AG08396 (cell line): ENCODE results near the gene RNF130.
"Not testable (repeated sequence)": the region's sequence is repeated elsewhere in the genome, so short reads cannot be mapped to it uniquely, and the experiment has no call there.

Source experiments
- DNase-seq: peaks from one replicate; pipeline ENCODE4 v3.0.0; 2012; ENCODE audit warnings: low spot score, mixed read lengths

Gene RNF130

DNA sequence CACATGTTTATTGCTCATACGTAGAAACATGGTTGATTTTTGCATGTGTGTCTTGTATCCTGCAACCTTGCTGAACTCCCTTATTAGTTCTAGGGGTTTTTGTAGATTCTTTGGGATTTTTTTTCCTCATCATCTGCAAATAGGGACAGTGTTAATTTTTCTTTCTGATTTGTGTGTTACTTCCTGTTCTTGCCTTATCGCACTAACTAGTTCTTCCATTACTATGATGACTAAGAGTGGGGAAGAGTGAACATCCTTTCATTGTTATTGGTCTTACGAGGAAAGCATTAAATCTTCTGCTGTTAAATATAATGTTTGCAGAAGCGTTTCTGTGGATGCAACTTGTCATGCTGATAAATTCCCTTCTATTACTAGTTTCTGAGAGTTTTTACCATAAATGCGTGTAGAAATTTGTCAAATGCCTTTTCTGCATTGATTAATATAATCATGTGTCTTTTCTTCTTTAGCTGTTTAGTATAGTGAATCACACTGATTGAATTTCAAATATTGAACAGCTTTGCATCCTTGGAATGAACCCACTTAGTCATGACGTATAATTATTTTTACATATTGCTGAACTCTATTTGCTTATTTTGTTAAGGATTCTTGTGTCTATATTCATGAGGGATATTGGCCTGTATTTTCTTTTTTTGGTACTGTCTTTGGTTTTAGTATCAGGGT is 32.1 kb upstream of the RNF130 start:
- DNase-seq, result no peak

- no peak for DNase-seq
Observed at GRCh38 chr5:180102636-180103035, 31.1 kb upstream of the RNF130 start.

DNA sequence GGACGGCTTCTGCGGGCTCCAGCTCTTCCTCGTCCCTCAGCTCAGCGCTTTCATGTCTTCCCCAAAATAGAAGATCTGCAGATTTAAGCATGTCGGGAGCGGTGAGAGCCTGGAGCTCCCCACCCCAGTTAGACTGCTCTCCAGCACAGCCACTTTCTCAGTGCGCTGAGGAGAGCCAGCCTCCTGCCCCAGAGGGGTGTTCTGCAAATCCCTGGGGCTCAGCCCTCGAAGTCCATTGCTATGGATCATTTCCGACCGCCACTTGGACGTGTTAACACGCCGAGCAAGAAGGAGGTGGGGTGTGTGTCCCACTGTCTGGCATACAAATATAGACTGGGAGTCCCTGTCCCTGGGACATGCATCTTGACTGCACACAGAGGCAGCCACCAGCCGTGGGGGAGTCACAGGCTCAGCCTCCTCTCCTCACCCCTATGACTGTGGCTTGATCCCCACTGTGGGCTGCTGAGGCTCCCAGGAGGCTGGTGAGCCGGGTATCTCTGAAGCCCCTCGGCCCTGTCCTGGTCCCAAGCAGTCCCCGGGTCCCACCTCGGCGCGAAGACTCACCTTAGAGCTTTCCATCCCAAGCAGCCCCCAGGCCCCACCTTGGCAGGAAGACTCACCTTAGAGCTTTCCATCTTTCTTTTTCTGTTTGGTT is 30.0 kb upstream of the RNF130 start:
- no peak for DNase-seq

DNA sequence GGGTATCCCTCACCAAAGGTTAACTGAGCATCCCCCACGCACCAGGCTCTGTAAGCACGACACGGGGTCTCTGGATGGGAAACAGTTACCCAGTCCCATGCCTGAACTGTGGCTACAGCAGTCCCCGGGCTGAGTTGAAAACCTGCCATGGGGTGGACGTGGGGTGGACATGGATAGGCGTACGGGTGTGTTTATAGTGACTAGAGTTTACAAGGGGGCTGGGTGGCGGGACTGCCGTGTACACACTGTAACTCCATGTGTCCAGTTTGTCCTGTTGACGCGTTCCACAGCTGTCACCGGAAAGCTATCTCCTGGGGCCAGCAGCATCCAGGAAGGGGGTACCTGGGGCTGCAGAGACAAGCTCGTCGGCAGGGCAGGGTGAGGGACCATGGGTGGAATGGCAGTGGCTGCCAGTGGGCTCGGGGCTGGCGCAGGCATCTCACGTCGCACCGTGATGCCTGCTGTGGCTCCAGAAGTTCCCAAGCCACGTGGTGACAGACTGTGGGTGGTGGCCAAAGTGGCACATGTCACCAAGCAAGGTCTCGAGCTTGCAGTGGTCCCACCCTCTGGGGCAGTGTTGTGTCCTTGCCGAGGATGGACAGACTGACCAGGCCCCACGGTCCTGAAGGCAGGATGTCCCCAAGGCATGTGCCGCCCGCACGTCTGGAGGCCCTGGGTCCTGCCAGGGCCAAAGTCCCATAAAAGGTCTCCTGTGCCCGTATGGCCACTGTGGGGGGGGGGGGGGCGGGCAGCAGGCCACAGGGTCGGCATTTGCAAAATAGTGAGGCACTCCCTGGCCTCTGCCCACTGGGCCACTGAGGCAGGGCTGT is 29.3 kb upstream of the RNF130 start:
- no peak for DNase-seq

- DNase-seq, result no peak
Observed at GRCh38 chr5:180099733-180100611, 28.4 kb upstream of the RNF130 start.

- DNase-seq, result no peak
Observed at GRCh38 chr5:180098991-180099732, 27.6 kb upstream of the RNF130 start.

- no peak for DNase-seq
Observed at GRCh38 chr5:180098526-180098925, 27.0 kb upstream of the RNF130 start.

DNA sequence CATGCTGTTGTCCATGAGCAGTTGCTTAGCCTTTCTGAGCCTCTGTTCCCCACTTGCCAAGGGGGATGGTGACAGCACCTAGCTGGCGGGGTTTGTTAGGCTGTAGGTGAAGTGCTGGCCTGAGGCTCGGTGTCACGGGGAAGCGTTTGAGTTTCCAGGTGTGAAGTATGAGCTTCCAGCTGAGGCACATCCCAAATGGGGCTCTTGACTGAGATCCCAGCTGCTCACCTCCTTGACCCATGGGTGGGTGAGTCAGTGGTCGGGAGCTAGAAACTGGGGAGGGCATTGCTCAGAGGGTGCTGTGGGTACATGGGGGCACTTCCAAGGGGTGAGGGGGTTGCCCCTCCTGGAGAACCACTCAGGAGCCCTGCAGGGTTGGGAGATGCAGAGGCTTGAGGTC is 26.4 kb upstream of the RNF130 start:
- no peak for DNase-seq

- no peak for DNase-seq
Observed at GRCh38 chr5:180097163-180097894, 25.8 kb upstream of the RNF130 start.

GRCh38 chr5:180096616-180097015 is 25.1 kb upstream of the RNF130 start:
- DNase-seq, result no peak

DNA sequence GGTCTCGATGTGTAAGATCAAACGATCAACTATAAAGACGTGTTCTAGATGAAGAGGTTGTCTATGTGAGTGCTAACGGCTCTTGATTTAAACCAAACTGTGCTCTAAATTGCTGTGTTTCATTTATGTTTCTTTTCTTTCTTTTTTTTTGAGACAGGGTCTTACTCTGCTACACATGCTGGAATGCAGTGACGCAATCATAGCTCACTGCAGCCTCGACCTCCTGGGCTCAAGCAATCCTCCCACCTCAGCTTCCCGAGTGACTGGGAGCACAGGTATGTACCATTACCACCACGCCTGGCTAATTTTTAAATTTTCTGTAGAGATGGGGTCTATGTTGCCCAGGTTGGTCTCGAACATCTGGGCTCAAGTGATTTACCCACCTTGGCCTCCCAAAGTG is 24.0 kb upstream of the RNF130 start:
- DNase-seq, result no peak

DNA sequence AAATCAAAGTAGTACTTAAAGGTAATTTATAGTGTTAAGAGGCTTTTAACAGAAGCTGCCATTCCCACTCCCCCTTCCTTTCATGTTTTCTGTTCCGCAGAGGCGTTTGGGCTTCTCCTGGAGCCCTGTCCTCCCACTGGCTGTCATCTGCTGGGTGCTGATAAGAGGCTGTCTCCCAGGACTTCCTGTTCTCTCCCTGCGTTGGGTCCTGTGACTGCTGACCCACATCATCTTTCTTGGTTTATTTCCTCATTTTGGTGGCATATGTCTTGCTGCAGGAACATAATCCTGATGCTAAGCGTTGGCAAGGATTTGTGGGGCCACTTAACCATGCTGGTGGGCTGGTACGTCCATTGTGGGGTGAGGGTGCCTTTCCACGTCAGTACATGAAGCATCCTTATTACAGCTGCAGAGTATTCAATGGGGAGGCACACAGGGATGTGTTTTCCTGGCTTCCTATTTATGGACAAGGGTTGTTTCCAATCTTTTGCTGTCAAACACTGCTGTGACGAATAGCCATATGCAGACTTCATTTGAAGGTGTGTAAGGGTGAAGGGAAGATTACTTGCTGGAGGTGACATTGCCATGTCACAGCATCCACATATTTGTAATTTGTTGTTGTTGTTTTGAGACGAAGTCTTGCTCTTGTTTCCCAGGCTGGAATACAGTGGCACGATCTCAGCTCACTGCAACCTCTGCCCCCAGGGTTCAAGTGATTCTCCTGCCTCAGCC is 22.3 kb upstream of the RNF130 start:
- no peak for DNase-seq

DNA sequence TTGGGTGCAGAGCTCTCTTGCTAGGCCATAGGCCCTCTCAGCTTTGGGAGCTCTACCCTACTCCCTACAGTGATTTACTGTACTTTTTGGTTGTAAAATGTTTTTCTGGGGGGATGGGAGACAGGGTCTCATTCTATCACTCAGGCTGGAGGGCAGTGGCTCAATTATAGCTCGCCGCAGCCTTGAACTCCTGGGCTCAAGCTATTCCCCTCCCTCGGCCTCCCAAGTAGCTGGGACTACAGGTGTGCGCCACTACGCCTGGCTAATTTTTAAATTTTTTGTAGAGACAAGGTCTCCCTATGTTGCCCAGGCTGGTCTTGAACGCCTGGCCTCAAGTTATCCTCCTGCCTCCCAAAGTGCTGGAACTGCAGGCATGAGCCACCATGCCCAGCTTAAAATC is 21.7 kb upstream of the RNF130 start:
- no peak for DNase-seq

DNA sequence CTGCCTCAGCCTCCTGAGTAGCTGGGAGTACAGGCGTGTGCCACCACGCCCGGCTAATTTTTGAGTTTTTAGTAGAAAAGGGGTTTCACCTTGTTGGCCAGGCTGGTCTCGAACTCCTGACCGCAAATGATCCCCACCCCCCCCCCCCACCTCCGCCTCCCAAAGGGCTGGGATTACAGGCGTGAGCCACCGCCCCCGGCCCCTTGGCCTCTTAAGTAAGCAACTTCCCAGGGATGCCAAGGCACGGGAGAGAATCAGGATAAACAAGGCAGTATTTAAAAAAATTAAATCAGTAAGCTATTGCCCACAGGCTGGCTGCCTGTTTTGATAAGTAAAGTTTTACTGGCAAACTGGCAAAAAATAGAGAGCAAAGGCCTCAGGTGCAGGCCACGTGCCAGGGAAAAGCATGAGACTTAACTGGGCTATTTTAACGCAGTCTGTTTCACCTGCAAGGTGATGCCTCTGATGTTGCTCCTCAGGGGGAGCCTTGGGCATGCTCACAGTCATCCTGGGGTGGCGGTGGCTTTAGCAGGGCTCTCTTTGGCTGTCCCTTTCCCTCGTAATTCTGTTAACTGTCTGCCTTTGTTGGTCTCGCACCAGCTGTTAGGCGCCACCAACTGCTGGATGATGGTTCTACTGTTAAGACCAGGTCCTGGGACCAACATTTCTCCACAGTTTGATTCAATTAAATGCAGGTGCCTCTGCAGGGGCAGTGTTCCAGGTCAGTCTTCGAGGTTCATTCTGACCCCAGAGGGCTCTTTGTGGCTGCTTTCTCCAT is 19.4 kb upstream of the RNF130 start:
- no peak for DNase-seq

DNA sequence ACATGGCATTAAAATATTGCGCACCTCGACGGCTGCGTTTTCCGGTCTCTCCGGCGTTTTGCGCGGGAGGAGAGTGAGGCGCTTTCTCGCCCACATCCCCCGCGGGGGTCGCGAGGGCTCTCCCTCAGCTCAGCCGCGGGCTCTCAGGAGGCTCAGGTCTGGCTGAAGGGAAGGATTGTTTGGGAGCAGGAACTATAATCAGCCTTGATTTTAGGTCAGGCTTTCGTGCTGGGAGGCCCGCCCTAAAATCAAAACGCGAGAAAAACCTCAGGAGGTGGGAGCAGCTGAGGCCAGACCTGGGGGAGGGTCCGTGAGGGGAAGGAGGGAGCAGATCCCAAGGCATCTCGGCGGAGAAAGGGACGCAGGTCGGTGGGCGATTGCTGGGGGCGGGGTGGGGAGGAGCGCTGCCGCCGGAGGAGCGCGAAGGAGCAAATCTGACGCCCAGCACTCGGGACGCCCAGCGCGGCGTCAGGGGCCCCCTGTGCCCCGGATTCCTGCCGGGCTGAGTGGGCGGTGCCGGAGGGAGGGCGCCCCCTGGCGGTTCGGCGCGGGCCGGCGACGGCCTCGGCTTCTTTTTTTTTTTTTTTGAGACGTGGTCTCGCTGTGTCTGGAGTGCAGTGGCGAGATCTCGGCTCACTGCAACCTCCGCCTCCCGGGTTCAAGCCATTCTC is 18.7 kb upstream of the RNF130 start:
- DNase-seq, result peak; percentile 85

DNA sequence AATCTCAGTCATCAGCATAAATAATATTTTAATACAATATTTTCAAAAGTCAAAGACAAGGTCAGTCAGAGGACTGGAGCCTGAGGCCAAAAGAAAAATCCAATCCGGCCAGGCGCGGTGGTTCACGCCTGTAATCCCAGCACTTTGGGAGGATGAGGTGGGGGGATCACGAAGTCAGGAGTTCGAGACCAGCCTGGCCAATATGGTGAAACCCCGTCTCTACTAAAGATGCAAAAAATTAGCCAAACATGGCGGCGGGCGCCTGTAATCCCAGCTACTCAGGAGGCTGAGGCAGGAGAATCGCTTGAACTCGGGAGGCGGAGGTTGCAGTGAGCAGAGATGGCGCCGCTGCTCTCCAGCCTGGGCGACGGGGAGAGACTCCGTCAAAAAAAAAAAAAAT is 18.1 kb upstream of the RNF130 start:
- DNase-seq, result not testable (repeated sequence)

DNA sequence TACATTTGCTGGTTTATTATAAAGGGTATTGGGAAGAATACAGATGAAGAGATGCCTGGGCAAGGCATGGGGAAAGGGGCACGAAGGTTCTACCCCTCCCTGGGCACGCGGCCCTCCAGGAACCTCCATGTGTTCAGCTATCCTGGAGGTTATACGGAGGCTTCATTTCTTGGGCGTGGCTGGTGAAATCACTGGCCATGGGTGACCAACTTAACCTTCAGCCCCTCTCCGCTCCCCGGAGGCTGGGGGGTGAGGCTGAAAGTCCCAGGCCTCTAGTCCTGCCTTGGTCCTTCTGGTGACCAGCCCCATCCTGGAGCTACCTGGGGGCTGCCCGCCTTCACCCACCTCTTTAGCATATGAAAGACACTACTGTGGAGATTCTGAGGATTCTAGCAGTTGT is 17.0 kb upstream of the RNF130 start:
- DNase-seq, result no peak

GRCh38 chr5:180086816-180087399 is 15.3 kb upstream of the RNF130 start:
- DNase-seq, result no peak
